DMS 273 (cell line): ENCODE data around the gene CPM.

Source experiments
- DNase-seq: peaks from one replicate; lab custom pipeline; 2025; ENCODE audit not compliant: unreplicated experiment; lab: John Stamatoyannopoulos, UW

The CPM gene

GRCh38 chr12:68957273-68957672 is 24.3 kb upstream of the CPM start:
- no peak for DNase-seq

- DNase-seq, result no peak
Observed at GRCh38 chr12:68956466-68956865, 23.5 kb upstream of the CPM start.

- DNase-seq, result no peak
Observed at GRCh38 chr12:68954811-68955210, 21.8 kb upstream of the CPM start.

GRCh38 chr12:68953536-68953935 is 20.6 kb upstream of the CPM start:
- DNase-seq, result no peak

- no peak for DNase-seq
Observed at GRCh38 chr12:68951652-68952051, 18.7 kb upstream of the CPM start.

GRCh38 chr12:68950511-68950910 is 17.5 kb upstream of the CPM start:
- no peak for DNase-seq

GRCh38 chr12:68945255-68945654 is 12.3 kb upstream of the CPM start:
- DNase-seq, result no peak

GRCh38 chr12:68944296-68945076 is 11.5 kb upstream of the CPM start:
- DNase-seq, result no peak

- no peak for DNase-seq
Observed at GRCh38 chr12:68943848-68944247, 10.9 kb upstream of the CPM start.

- no peak for DNase-seq
Observed at GRCh38 chr12:68940731-68941130, 7.8 kb upstream of the CPM start.

- no peak for DNase-seq
Observed at GRCh38 chr12:68939505-68939904, 6.5 kb upstream of the CPM start.

- DNase-seq, result no peak
Observed at GRCh38 chr12:68934392-68934791, 1.4 kb upstream of the CPM start.

- DNase-seq, result no peak
Observed at GRCh38 chr12:68932128-68932960, 627 bp downstream of the CPM start.

- no peak for DNase-seq
Observed at GRCh38 chr12:68930178-68930577, 2.8 kb downstream of the CPM start.

- no peak for DNase-seq
Observed at GRCh38 chr12:68924546-68924945, 8.4 kb downstream of the CPM start.

- DNase-seq, result peak; percentile 2
Observed at GRCh38 chr12:68919581-68920239, 13.3 kb downstream of the CPM start.

GRCh38 chr12:68918960-68919359 is 14.0 kb downstream of the CPM start:
- no peak for DNase-seq

GRCh38 chr12:68915055-68915454 is 17.9 kb downstream of the CPM start:
- DNase-seq, result no peak

- DNase-seq, result no peak
Observed at GRCh38 chr12:68913682-68914081, 19.3 kb downstream of the CPM start.

GRCh38 chr12:68912916-68913315 is 20.1 kb downstream of the CPM start:
- no peak for DNase-seq

- DNase-seq, result no peak
Observed at GRCh38 chr12:68911197-68911718, 21.7 kb downstream of the CPM start.

- DNase-seq, result no peak
Observed at GRCh38 chr12:68910128-68910527, 22.8 kb downstream of the CPM start.
